LHCN-M2 (cell line): Measurements from ENCODE around the gene CAPN8. TPM values are rescaled to one million over a fixed set of nuclear protein-coding genes. Genes with fewer than 3 reads are reported as not detected.
A peak's percentile ranks its signal among the peaks of the same experiment; 100 is the strongest.
"Not testable (repeated sequence)": the region's sequence is repeated elsewhere in the genome, so short reads cannot be mapped to it uniquely, and the experiment has no call there.

Source experiments
- DNase-seq: peaks from one replicate; pipeline ENCODE4 v3.0.0-alpha.2; 2012; ENCODE audit warnings: low read depth
- total RNA-seq: library from RNA; depleted of rRNA; stranded (reverse); fragments of >200 nt; gene quantifications from 2 replicates; pipeline ENCODE4 v1.2.3, GENCODE V29; 2014

Gene CAPN8
- total RNA-seq, 1 experiment from 2014 or later = not detected

DNA sequence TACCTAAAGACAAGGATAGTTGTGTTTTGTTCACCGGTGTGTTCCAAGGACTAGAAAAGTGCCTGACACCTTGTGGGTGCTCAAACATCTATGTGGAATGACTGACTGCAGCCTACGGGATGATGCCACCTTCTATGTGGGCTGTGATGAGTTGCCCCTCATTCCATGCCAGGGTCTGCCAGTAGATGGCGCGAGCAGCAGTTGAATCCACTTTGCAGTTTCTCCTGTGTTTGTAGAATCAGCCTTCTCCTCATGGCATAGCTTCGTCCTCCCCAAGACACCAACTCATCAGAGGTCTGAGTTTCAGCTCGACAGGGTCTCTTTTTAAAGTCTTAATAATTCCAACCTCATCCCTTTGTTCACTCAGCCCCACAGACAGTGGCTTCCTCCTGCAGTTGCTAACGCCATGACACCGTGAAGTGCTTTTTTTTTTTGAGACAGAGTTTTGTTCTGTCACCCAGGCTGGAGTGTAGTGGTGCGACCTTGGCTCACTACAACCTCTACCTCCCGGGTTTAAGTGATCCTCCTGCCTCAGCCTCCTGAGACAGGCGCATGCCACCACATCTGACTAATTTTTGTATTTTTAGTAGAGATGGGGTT is 133.7 kb downstream of the CAPN8 start:
- DNase-seq = peak; percentile 35

DNA sequence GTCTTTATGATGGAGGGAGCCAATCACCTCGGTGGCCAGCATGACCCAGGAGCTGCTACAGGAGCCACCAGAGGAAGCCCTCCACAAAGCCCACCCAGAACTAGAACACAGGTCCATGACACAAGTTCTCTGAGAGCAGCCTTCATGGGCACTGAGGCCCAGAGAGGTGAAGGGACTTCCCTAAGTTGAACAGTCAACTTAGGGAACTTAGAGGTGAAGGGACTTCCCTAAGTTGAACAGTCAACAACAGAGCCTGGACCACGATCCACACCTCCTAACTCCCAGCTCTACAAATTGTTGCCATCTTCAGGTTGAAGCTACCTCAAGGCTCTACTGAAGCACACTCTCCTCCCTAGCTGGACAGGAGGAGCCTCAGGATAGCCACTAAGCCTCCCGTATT is 139.5 kb downstream of the CAPN8 start:
- DNase-seq = no peak

DNA sequence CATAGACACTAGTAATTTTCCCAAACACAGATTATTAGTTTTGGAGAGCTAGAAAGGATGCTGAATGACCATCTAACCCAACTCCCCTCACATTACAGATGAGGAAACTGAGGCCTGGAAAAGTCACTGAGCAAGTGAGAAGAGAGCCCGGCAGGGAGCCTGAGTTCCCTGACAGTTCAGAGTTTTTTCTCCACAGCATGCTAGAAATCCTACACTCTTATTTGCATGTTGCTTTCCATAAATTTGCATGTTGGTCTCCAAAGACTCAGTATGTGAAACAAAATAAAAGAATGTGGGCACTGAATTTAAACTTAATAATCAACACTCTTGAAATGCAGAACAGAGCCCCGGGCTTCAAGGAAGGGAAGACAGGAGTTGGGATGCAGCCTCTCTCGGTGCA is 140.0 kb downstream of the CAPN8 start:
- DNase-seq = no peak

DNA sequence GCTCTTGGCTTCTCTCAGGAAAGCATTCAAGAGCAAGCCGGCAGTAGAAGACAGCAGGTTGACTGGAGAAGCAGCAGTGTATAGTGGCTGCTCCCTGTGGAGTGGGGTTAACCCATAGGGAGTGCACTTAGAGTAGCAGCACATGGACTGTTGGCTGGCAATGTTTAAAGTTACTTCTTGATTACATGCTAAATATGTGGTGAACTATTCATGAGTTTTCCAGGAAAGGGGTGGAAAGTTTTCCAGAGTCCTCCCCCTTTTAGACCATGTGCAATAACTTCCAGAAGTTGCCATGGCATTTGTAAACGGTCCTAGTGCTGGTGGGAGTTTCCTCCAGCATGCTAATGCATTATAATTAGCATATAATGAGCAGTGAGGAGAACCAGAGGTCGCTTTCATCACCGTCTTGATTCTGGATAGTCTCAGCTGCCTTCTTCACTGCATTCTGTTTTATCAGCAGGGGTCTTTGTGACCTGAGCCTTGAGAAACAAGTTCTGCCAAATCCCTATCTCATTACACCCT is 140.5 kb downstream of the CAPN8 start:
- DNase-seq = no peak

DNA sequence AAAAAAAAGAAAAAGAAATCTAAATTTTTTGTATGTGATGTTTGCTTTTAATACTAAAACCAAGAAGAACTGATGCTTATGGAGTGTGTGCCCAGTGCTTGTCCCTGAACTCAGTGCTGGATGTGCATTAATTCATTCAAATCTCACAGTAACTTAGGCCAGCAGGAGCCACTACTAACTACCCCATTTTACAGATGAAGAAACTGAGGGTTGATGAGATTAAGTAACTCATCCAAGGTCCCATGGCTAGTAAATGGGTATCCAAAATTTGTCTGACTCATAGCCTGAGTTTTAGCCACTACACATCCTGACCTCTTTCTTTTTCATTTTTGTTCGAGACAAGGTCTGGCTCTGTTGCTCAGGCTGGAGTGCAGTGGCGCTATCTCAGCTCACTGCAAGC is 144.4 kb downstream of the CAPN8 start:
- no peak for DNase-seq

DNA sequence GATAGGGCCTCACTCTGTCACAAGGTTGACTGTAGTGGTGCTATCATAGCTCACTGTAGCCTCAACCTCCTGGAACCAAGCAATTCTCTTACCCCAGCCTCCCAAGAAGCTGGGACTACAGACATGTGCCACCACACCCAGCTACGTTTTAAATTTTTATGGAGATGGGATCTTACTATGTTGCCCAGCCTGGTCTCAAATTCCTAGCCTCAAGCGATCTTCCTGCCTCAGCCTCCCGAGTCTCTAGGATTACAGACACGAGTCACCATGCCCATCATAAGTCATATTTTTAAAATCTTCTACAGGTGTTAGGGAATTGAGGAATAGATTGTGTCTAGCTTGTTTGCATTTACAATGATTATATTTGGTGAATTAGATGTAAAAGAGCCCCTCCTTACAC is 145.3 kb downstream of the CAPN8 start:
- DNase-seq = no peak

DNA sequence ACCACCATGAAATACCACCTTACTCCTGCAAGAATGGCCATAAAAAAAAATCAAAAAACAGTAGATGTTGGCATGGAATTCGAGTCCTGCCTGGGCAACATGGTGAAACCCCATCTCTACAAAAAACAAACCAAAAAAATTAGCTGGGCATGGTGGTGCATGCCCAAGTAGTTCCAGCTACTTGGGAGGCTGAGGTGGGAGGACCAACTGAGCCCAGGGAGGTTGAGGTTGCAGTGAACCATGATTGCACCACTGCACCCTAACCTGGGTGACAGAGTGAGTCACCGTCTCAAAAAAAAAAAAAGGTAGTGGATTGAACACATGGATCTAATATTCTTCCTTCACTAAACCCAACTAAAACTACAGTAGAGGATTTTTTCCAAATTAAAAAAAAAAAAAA is 146.4 kb downstream of the CAPN8 start:
- no peak for DNase-seq

DNA sequence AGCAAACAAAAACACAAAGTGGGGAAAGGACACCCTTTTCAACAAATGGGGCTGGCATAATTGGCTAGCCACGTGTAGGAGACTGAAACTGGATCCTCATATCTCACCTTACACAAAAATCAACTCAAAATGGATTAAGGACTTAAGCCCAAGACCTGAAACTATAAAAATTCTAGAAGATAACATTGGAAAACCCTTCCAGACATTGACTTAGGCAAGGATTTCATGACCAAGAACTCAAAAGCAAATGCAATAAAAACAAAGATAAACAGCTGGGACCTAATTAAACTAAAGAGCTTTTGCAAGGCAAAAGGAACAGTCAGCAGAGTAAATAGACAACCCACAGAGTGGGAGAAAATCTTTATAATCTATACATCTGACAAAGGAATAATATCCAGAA is 146.9 kb downstream of the CAPN8 start:
- DNase-seq = not testable (repeated sequence)

DNA sequence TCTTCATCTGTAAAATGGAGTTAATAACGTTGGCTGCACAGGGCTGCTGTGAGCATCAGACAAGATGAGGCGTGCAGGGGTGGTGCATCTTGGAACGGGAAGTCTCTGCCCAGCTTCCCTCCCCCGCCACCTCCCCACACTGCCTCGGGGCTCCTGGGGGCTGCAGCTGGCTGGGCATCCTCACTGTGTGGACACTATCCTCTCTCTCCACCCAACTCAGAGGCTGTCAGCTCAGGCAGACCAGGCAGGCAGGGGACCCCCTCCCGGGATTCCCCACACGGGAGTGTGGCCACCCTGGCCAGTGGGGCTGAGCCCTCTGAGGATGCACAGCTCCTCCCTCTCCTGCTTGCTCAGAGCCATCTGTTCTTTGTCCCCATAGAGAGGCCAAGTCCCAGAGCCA is 149.6 kb downstream of the CAPN8 start:
- DNase-seq = no peak

DNA sequence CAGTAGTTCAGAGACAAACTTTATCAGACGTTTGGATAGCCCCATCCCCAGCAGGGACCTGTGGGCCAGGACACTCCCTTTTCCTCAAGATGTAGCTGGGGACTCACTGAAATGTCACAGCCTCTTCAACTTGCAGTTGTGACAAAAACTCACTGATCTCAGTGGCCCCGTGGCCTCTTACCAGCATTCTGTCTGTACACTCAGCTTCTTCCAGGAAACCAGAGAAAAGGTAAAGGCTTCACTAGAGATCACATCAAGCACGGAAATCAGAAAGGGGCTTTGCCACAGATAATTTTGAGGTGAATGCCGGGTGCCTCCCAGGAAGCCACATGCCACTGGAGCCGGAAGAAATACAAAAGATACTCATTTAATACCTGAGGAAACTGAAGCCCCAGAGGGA is 150.1 kb downstream of the CAPN8 start:
- no peak for DNase-seq

DNA sequence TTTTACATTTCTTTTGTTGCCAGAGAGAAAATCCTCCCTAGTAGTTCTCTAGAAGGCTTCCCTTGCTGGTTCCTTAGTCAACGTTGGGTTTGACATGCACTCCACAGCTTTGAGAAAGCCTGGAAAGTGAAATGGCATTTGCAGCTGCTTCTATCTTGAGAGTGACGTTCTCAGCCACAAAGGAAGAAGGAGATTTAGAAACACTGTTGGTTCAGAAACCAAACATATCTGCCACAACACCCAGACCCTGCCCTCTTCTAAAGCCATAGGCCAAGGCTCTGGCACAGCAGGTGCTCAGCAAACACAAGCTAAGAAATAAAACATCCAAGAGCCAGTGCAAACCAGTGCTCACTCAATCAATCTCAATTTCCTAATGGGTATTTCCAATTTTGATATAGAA is 150.9 kb downstream of the CAPN8 start:
- DNase-seq = peak; percentile 1

DNA sequence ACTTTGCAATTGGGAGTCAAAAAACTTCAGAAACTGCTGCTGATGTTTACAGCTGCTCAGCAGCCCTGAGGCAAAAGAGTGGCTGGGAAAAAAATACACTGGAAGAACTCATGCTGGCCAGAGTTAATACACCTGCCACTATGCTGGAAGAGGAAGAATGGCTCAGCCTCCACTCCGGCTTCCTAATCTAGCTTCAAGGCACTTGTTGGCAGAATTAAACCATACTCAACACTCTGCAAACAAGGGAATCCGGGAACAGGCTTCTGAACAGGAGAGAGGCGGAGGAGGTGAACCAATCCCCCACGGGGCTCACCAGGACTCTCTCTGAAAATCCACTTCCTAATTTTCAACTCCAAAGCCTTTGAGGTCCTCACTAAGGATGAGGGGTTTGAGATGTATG is 152.2 kb downstream of the CAPN8 start:
- no peak for DNase-seq

DNA sequence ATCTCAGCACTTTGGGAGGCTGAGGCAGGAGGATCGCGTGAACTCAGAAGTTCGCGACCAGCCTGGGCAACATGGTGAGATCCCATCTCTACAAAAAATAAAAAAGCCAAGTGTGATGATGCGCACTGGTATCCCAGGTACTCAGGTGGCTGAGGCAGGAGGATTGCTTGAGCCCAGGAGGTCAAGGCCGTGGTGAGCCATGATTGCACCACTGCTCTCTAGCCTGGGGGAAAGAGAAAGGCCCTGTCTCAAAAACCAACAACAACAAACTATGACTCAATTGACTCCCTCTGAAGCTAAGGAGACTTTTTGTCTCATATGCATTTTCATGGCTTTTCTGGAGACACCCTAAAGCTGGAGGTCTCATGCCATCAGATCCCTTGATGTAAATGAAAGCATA is 153.4 kb downstream of the CAPN8 start:
- no peak for DNase-seq

DNA sequence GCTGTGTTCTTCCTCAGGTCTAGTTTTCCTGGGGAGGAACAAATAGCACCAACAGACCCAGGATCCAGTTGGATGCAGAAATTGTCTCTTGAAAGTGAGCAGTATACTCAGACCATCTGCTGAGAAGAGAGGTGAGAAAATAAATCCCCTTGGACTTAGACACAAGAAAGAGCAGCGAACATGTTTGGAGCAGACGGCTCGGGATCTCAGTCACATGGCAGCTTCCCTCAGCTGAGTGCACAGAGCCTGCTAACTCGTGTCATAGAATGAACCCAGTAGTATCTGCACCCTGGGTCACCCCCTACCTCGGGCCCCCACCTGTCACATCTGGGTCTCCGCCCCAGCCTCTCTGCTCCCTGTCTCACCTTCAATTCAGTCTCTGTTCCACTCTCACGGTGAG is 156.7 kb downstream of the CAPN8 start:
- DNase-seq = no peak

DNA sequence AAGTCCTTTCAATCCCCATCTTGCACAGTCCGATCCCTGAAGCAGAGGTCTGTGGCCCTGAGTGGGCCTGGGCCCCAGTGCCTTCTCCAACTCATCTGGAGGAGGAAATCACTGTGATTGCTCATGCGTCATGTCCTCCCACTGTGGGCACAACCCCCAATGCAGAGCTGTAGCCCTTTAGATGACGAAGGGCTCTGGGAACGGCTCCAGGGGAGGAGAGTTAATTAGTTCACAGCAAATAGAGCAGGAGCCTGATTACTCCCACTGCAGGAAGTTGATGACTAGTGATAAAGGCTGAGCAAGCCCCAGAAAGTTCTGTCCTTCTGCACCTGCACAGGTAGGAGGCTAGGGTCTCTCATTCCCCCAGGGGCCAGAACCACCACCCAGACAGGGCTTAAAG is 160.8 kb downstream of the CAPN8 start:
- no peak for DNase-seq

DNA sequence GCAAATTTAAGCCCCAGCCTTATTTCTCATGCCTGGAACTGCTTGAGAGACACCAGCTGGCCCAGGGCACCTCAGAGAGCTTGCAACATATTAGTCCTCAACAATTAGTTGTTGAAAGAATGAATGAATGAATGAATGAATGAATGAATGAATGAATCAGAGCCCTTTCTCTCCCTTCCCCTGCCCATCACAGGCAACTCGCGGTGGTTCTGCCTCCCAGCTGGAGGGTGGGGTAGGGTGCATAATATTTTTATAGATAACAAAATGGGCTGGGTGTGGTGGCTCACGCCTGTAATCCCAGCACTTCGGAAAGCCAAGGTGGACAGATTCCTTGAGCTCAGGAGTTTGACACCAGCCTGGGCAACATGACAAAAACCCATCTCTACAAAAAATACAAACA is 162.2 kb downstream of the CAPN8 start:
- DNase-seq = no peak

DNA sequence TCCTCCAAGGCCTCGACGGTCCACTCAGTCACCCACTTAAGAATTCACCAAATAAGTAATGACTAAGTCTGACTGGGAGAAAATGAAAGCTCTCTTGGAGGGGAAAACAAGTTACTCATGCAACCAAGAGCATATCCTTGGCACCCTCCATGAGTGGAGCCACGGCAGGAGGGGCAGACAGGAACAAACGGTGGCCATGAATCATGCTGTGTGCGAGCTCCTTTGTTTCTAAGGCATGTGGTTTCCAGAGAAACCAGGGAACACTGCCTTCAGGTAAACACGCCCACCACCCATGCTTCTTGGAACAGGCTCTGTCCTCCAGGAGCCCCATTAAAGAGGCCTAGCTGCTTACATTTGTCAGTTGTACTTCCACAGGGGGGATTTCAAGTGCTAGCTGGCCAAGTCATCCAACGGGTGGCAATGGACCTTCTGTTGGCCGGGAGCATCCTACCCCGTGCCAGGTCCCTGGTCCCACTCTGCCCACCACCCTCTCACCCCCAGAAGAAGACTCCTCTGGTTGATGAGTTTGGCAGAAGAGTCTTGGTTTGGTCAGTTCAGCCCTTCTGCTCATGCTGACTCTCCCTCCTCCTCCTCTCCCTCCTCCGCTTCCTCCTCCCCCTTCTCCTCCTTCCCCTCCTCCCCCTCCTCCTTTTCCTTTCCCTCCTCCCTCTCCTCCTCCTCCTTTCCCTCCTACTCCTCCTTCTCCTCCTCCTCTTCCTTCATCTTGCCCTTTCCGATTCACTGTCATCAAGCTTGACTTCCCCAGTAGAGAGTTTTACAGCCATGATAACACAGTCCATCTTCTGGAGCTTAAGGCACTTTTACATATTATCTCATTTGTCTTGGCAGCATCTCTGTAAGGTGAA is 164.7 kb downstream of the CAPN8 start:
- peak; percentile 61 for DNase-seq

DNA sequence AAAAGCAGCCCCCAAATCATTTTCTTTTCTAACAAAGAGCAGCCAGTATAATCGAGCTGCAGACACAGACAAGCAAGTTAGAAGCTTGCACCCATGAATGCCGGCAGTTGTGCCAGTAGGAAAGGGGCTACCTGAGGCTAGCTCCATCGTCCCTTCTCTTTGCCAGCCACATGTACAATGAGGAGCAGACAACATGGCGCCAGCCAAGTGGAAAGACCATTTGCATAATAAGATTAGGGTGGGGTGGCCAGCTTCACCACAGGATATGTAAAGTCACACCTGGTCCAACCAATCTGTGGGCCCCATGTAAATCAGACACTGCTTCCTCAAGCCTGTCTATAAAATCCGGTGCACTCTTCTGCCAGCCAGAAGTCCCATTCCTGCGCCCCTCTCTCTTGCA is 168.6 kb downstream of the CAPN8 start:
- DNase-seq = no peak

DNA sequence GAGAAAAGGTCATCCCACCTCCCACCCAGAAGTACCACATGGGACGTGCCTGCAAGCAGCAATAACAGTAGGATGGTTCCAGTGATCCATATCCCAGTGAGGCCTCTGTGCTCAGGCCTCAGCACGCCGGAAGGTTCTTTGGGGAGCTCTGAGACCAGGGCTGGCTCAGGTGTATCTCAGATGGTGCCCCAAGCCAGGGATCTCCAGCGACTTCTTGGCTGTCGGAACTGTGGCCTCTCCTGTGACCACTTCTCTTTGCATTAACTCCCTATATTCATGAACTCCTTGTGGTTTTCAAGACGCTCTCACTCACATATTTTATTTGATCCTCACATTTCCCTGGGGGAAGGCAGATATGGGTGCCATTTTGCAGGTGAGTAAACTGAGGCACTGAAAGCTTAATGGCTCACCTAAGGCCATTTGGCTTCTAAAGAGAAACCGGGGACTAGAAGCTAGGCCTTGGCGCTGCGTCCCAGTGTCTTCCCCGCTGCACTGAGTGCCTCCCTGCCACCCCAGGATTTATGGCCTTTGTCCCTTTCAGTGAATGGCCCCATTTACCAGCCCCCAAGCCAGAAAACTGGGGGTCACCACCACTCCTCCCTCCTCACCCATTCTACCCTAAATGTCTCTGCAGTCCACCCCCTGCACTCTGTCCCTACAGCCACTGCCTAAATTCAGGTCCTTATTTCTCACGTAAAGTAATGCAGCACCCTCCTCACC is 170.4 kb downstream of the CAPN8 start:
- no peak for DNase-seq

DNA sequence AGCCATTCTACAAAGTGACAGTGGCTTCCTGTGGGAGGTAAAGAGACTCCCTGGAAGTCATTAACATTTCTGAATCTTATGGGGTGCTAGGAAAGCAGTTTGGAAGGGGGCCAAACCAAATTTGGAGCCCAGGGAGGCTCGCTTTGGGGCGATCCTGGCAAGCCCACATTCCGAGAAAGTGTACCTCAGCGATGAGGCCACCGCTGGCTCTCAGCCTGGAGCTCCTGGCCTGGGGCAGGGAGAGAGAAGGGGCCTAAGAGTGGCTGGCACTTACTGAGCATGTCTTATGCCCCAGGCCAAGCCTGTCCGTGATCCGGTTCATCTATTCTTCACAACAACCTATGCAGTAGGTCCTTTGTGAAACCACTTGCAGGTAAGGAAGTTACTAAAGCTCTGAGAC is 173.5 kb downstream of the CAPN8 start:
- DNase-seq = no peak
